Regular cardiac myocyte (primary cell): ENCODE data around the gene SRY. TPM values are rescaled to one million over a fixed set of nuclear protein-coding genes. Genes with fewer than 3 reads are reported as not detected.

Experiments
- total RNA-seq: library from RNA; depleted of rRNA; stranded (reverse); fragments of >200 nt; gene quantifications from 2 replicates; pipeline ENCODE4 v1.2.3, GENCODE V29; 2014

SRY gene
- not detected in 2 replicates for total RNA-seq

DNA sequence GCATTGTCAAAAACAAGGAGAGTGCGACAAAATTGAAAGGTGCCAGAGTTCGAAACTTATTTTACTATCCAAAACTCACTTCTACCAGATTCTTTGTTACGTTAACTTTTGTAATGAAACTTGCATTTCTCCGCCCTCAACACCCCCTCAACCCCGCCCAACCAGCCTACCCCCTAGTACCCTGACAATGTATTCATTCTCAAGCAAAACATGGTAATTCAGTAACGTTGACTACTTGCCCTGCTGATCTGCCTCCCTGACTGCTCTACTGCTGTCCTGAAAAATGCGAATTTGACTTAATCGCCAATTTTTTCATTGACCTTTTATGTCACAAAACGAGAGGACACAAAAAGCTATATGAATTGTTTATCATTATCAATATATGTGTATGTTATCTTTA, at the start of gene SRY:
TSS of gene SRY (minus strand) at position 83 of the 400 bp plus-strand sequence. CDS start at position 4, 79 bp downstream.

Other genes starting within 250 kb of the SRY start
- 0.56 and 396 TPM in 2 replicates for gene RPS4Y1, start 53.9 kb upstream of the SRY start, total RNA-seq
- under 0.01 and 22.0 TPM in 2 replicates for gene ZFY, start 147.7 kb upstream of the SRY start, total RNA-seq